DMS79 treated with DMSO at 0.1 percent for 48 hours (cell line): ENCODE measurements around the gene CAPN11.
A peak's percentile ranks its signal among the peaks of the same experiment; 100 is the strongest.

Experiments used
- DNase-seq: peaks from one replicate; lab custom pipeline; 2025; lab: John Stamatoyannopoulos, UW

Gene CAPN11

GRCh38 chr6:44156494-44157151, 2.0 kb upstream of the CAPN11 start:
- no peak for DNase-seq

GRCh38 chr6:44157152-44157521, 1.5 kb upstream of the CAPN11 start:
- no peak for DNase-seq

- DNase-seq = no peak
Observed at GRCh38 chr6:44161997-44162338, 3.3 kb downstream of the CAPN11 start.

GRCh38 chr6:44162876-44163625, 4.4 kb downstream of the CAPN11 start:
- DNase-seq = no peak

GRCh38 chr6:44166116-44166515, 7.5 kb downstream of the CAPN11 start:
- DNase-seq = no peak

- DNase-seq = no peak
Observed at GRCh38 chr6:44166591-44167184, 8.1 kb downstream of the CAPN11 start.

- DNase-seq = no peak
Observed at GRCh38 chr6:44167567-44167966, 8.9 kb downstream of the CAPN11 start.

- no peak for DNase-seq
Observed at GRCh38 chr6:44169154-44169553, 10.5 kb downstream of the CAPN11 start.

- no peak for DNase-seq
Observed at GRCh38 chr6:44169886-44170570, 11.4 kb downstream of the CAPN11 start.

- DNase-seq = no peak
Observed at GRCh38 chr6:44171899-44172546, 13.4 kb downstream of the CAPN11 start.

- peak; percentile 51 for DNase-seq
Observed at GRCh38 chr6:44172731-44173500, 14.3 kb downstream of the CAPN11 start.

GRCh38 chr6:44176130-44176761, 17.6 kb downstream of the CAPN11 start:
- no peak for DNase-seq

- no peak for DNase-seq
Observed at GRCh38 chr6:44176762-44177509, 18.3 kb downstream of the CAPN11 start.

- DNase-seq = no peak
Observed at GRCh38 chr6:44177691-44178423, 19.2 kb downstream of the CAPN11 start.

GRCh38 chr6:44178424-44179071, 19.9 kb downstream of the CAPN11 start:
- DNase-seq = no peak

GRCh38 chr6:44179072-44179536, 20.5 kb downstream of the CAPN11 start:
- DNase-seq = no peak

- DNase-seq = no peak
Observed at GRCh38 chr6:44179648-44180047, 21.0 kb downstream of the CAPN11 start.

- DNase-seq = no peak
Observed at GRCh38 chr6:44180406-44180805, 21.8 kb downstream of the CAPN11 start.

- DNase-seq = no peak
Observed at GRCh38 chr6:44180886-44181285, 22.3 kb downstream of the CAPN11 start.
